GM12878 (cell line): ENCODE data around the gene PRORP. TPM values are rescaled to one million over a fixed set of nuclear protein-coding genes. Genes with fewer than 3 reads are reported as not detected.

Experiments
- ATAC-seq: fragments of 200-7000 bp; cut with Tn5 transposase; 3 replicates; pipeline ENCODE4 v1.9.1; 2020; ENCODE audit warnings: mild to moderate bottlenecking, moderate library complexity
- BruUV-seq: library from RNA; stranded (reverse); fragments of 400-500 nt; replicated peaks from 2 replicates; lab custom pipeline; 2021; lab: Mats Ljungman, UMichigan
- CTCF ChIA-PET: fragments of 300-600 bp; sonication (Branson Sonifier 250); formaldehyde crosslinking; extraction: SDS; loops from one replicate; lab custom pipeline; 2021; ENCODE audit warnings: inconsistent platforms; lab: Yijun Ruan, JAX
- POLR2A ChIA-PET: fragments of 350-600 bp; formaldehyde crosslinking; extraction: SDS; loops from one replicate; lab custom pipeline; 2021; ENCODE audit warnings: inconsistent platforms; lab: Charles Lee
- RAD21 ChIA-PET: fragments of 300-600 bp; sonication (Branson Sonifier 250); formaldehyde crosslinking; loops from one replicate; lab custom pipeline; 2023; ENCODE audit warnings: antibody characterized with exemption; ENCODE audit not compliant: unreplicated experiment; lab: Charles Lee
- SMC1A ChIA-PET: fragments of 300-600 bp; sonication (Branson Sonifier 250); formaldehyde crosslinking; loops from one replicate; lab custom pipeline; 2023; ENCODE audit not compliant: unreplicated experiment, uncharacterized antibody; lab: Charles Lee
- DNase-seq: peaks from one replicate; pipeline ENCODE4 v3.0.0-alpha.2; 2011; ENCODE audit warnings: low read depth, low spot score
- FAIRE-seq: peaks from 3 replicates; lab custom pipeline; 2011; peaks lifted over from hg19 to GRCh38; lab: Jason Lieb, UNC
- H2AFZ ChIP-seq: 2 replicates; pipeline ENCODE4 v1.6.0; 2011; ENCODE audit warnings: low read depth, low read length, control low read depth; ENCODE audit not compliant: control insufficient read depth
- H3K27ac ChIP-seq: 2 replicates; pipeline ENCODE4 v1.5.1; 2011; ENCODE audit warnings: control low read depth; ENCODE audit not compliant: control insufficient read depth, insufficient read depth
- H3K27me3 ChIP-seq, 2 experiments: replicated peaks in 1 of 2; 2 replicates each; pipeline versions ENCODE4 v1.6.0 to v1.6.1; 2011; ENCODE audit warnings: low read length in 1 of 2; ENCODE audit not compliant: control insufficient read depth in 2 of 2, insufficient read depth in 2 of 2
- H3K36me3 ChIP-seq, 2 experiments: 2 replicates each; pipeline ENCODE4 v1.5.1; 2011; ENCODE audit warnings: low read length in 1 of 2; ENCODE audit not compliant: control insufficient read depth in 2 of 2, insufficient read depth in 2 of 2
- H3K4me1 ChIP-seq: 2 replicates; pipeline ENCODE4 v1.6.1; 2011; ENCODE audit warnings: mild to moderate bottlenecking, low read length, moderate library complexity, mixed read lengths; ENCODE audit not compliant: control insufficient read depth, insufficient read depth
- H3K4me2 ChIP-seq: 2 replicates; pipeline ENCODE4 v1.6.0; 2011; ENCODE audit warnings: control low read depth; ENCODE audit not compliant: control insufficient read depth, insufficient read depth
- H3K4me3 ChIP-seq: fragments of 200-600 bp; sonication (generic); 2 replicates; pipeline ENCODE4 v1.5.1; 2016
- H3K79me2 ChIP-seq: 2 replicates; pipeline ENCODE4 v1.6.0; 2011; ENCODE audit warnings: low read length; ENCODE audit not compliant: control insufficient read depth, insufficient read depth
- H3K9ac ChIP-seq: 2 replicates; pipeline ENCODE4 v1.8.0; 2011; ENCODE audit warnings: low read length, control low read depth, mixed read lengths; ENCODE audit not compliant: control insufficient read depth, insufficient read depth
- H3K9me3 ChIP-seq: replicated peaks from 3 replicates; pipeline ENCODE4 v1.5.1; 2011; ENCODE audit warnings: mild to moderate bottlenecking, low read length; ENCODE audit not compliant: control insufficient read depth, insufficient read depth
- H4K20me1 ChIP-seq: 2 replicates; pipeline ENCODE4 v1.6.0; 2011; ENCODE audit not compliant: control insufficient read depth, insufficient read depth
- CHD4 ChIP-seq: fragments of 200-600 bp; sonication (generic); IDR thresholded peaks from 2 replicates; pipeline ENCODE4 v1.6.1; 2016; ENCODE audit warnings: mild to moderate bottlenecking
- REST ChIP-seq: IDR thresholded peaks from 2 replicates; pipeline ENCODE4 v1.6.1; 2012; ENCODE audit warnings: mild to moderate bottlenecking, low read depth, low read length
- SMC3 ChIP-seq: IDR thresholded peaks from 2 replicates; pipeline ENCODE4 v1.6.1; 2011; ENCODE audit warnings: low read length, improper control_type of control experiment, borderline replicate concordance
- WGBS: methylation state at CpG from one replicate; pipeline ENCODE4 v1.1.6; 2016; ENCODE audit warnings: low lambda C conversion rate; ENCODE audit not compliant: insufficient replicate concordance, insufficient coverage; ENCODE audit errors: missing lambda C conversion rate; 5-methylcytosine and 5-hydroxymethylcytosine counted together
- in situ Hi-C: fragments of 300-500 bp; cut with MboI; formaldehyde crosslinking; loops from 9 replicates; pipeline ENCODE4 v1.14.3; 2018; ENCODE audit warnings: mixed read lengths
- intact Hi-C: fragments of 100-400 bp; cut with micrococcal nuclease; formaldehyde crosslinking; loops from one replicate; pipeline ENCODE4 v1.14.2; 2022; ENCODE audit not compliant: unreplicated experiment
- polyA plus RNA-seq, 11 experiments: library from polyadenylated mRNA; depleted of rRNA in 4 of 11; unstranded in 6 of 11; stranded (reverse) in 5 of 11; fragments of >200 nt; fragmentation: Nextera tagmentation in 4 of 11; fragmentation: Illumina TruSeq in 1 of 11; extraction: Ambion mirVana in 4 of 11; extraction: Trizol in 1 of 11; gene quantifications; 1 replicate in 1 of 11; 2 replicates in 10 of 11; pipeline versions ENCODE4 v1.2.1 to v1.2.3, GENCODE V29; 2011 to 2016; ENCODE audit warnings: inconsistent platforms in 2 of 11, missing spikeins in 2 of 11, low read depth in 1 of 11
- total RNA-seq, 4 experiments: library from RNA; depleted of rRNA in 3 of 4; stranded (reverse); fragments of >200 nt in 3 of 4; fragmentation: Illumina TruSeq in 1 of 4; extraction: Trizol in 1 of 4; gene quantifications; 2 replicates each; pipeline versions ENCODE4 v1.2.1 to v1.2.3, GENCODE V29; 2013 to 2021

PRORP gene
- total and polyA plus RNA-seq, 10 of the 15 experiments (the other 5 are each of a cell fraction or from before 2014, with no cell fraction given), result 38.8 to 61.3 (median 46.7) TPM

- intact Hi-C loops (no loop called here), in situ Hi-C loops (no loop called here)
- Histone ChIP-seq H3K79me2 (peaks cover 4% of the 10 kb centered on the region), H3K27me3 (no peaks in the 10 kb centered on the region), H3K4me2 (no peak overlapping the region), H2AFZ (no peak overlapping the region), H3K9me3 (no peaks in the 10 kb centered on the region), H3K9ac (no peak overlapping the region), H4K20me1 (no peaks in the 10 kb centered on the region), H3K4me1 (peaks cover 10% of the 10 kb centered on the region), H3K36me3 (peaks cover 1 to 4% of the 10 kb centered on the region in 2 experiments; a peak in 2 of 4 replicates), H3K27ac (no peak overlapping the region), H3K4me3 (no peak overlapping the region)
- POLR2A ChIA-PET, result interaction anchor here (1.0 kb wide), 1 partner anchor 11 kb away, joined by 3 read pairs; no protein-coding TSS in a partner anchor
- ATAC-seq, result no peak
- no peak for DNase-seq
- RAD21 ChIA-PET, result interaction anchor here (0.7 to 9.8 kb wide), 4 partner anchors 9 to 269 kb away, joined by 3 to 257 read pairs (median 6); no protein-coding TSS in a partner anchor
- CTCF ChIA-PET, result interaction anchor here (8.1 to 11.8 kb wide), 4 partner anchors 82 to 275 kb away, joined by 84 to 324 read pairs (median 128); partner anchors contain the start of gene NFKBIA
- FAIRE-seq, result no peak
- TF ChIP-seq REST, result no peak
- no peak for TF ChIP-seq SMC3
- no peak for TF ChIP-seq CHD4
- SMC1A ChIA-PET, result interaction anchor here (0.9 to 16.3 kb wide), 5 partner anchors 8 to 269 kb away, joined by 3 to 362 read pairs (median 20); no protein-coding TSS in a partner anchor
- BruUV-seq, result no TSS peak
- 87% methylated on average over 5 of the region's 5 CpGs for WGBS
These were observed 24.4 kb downstream of the PRORP start for GRCh38 chr14:35146711-35147149.
